HL-60 (cell line): ENCODE results near the gene KANSL1.
A peak's percentile ranks its signal among the peaks of the same experiment; 100 is the strongest.

Source experiments
- DNase-seq, 2 experiments: peaks; one replicate each; pipeline ENCODE4 v3.0.0-alpha.2; 2010 to 2020; ENCODE audit warnings: low read depth in 1 of 2, low spot score in 1 of 2
- H3K27ac ChIP-seq: fragments of 250-450 bp; sonication (Bioruptor Pico); replicated peaks from 2 replicates; pipeline ENCODE4 v1.5.1; 2020; ENCODE audit warnings: mild to moderate bottlenecking, moderate library complexity
- H3K27me3 ChIP-seq: fragments of 250-450 bp; sonication (Bioruptor Pico); 2 replicates; pipeline ENCODE4 v1.5.1; 2021; ENCODE audit warnings: mild to moderate bottlenecking, moderate library complexity; ENCODE audit not compliant: insufficient read depth, poor library complexity, severe bottlenecking
- H3K4me3 ChIP-seq: replicated peaks from 2 replicates; pipeline ENCODE4 v1.5.1; 2011; ENCODE audit warnings: mild to moderate bottlenecking, control low read depth, low read length; ENCODE audit not compliant: insufficient read depth
- CTCF ChIP-seq: IDR thresholded peaks from one replicate; pipeline ENCODE4 v1.5.1; 2011; ENCODE audit warnings: low read length, control low read depth, inconsistent platforms; ENCODE audit not compliant: insufficient read depth
- GABPA ChIP-seq: IDR thresholded peaks from 2 replicates; pipeline ENCODE4 v1.6.1; 2012; ENCODE audit warnings: low read depth
- POLR2AphosphoS5 ChIP-seq: IDR thresholded peaks from 2 replicates; pipeline ENCODE4 v1.6.1; 2012; ENCODE audit warnings: low read depth
- SPI1 ChIP-seq: IDR thresholded peaks from 2 replicates; pipeline ENCODE4 v1.6.1; 2012; ENCODE audit warnings: low read depth, mild to moderate bottlenecking, borderline replicate concordance
- TF ChIP-seq, protein P1 (sequence below): IDR thresholded peaks from 2 replicates; pipeline ENCODE4 v1.6.1; 2012; ENCODE audit warnings: low read depth; ENCODE audit not compliant: insufficient replicate concordance

The KANSL1 gene

GRCh38 chr17:46028374-46028773 lies 164.9 kb downstream of the KANSL1 start:
- Histone ChIP-seq H3K27ac (peak overlapping the region; percentile 88), H3K27me3 (no peaks in the 10 kb centered on the region), H3K4me3 (no peak overlapping the region)
- no peak for DNase-seq
- TF ChIP-seq GABPA = no peak
- TF ChIP-seq SPI1 = no peak
- TF ChIP-seq, protein P1, sequence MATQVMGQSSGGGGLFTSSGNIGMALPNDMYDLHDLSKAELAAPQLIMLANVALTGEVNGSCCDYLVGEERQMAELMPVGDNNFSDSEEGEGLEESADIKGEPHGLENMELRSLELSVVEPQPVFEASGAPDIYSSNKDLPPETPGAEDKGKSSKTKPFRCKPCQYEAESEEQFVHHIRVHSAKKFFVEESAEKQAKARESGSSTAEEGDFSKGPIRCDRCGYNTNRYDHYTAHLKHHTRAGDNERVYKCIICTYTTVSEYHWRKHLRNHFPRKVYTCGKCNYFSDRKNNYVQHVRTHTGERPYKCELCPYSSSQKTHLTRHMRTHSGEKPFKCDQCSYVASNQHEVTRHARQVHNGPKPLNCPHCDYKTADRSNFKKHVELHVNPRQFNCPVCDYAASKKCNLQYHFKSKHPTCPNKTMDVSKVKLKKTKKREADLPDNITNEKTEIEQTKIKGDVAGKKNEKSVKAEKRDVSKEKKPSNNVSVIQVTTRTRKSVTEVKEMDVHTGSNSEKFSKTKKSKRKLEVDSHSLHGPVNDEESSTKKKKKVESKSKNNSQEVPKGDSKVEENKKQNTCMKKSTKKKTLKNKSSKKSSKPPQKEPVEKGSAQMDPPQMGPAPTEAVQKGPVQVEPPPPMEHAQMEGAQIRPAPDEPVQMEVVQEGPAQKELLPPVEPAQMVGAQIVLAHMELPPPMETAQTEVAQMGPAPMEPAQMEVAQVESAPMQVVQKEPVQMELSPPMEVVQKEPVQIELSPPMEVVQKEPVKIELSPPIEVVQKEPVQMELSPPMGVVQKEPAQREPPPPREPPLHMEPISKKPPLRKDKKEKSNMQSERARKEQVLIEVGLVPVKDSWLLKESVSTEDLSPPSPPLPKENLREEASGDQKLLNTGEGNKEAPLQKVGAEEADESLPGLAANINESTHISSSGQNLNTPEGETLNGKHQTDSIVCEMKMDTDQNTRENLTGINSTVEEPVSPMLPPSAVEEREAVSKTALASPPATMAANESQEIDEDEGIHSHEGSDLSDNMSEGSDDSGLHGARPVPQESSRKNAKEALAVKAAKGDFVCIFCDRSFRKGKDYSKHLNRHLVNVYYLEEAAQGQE = no peak
- no peak for TF ChIP-seq POLR2AphosphoS5

GRCh38 chr17:46027976-46028325 lies 165.3 kb downstream of the KANSL1 start:
- H3K27me3 ChIP-seq = no peaks in the 10 kb centered on the region
- TF ChIP-seq, protein P1 = no peak
- TF ChIP-seq POLR2AphosphoS5 (no peak), CTCF (no peak), SPI1 (no peak), GABPA (no peak)
- H3K27ac ChIP-seq = peak overlapping the region; percentile 88
- H3K4me3 ChIP-seq = no peak overlapping the region
- no peak for DNase-seq

DNA sequence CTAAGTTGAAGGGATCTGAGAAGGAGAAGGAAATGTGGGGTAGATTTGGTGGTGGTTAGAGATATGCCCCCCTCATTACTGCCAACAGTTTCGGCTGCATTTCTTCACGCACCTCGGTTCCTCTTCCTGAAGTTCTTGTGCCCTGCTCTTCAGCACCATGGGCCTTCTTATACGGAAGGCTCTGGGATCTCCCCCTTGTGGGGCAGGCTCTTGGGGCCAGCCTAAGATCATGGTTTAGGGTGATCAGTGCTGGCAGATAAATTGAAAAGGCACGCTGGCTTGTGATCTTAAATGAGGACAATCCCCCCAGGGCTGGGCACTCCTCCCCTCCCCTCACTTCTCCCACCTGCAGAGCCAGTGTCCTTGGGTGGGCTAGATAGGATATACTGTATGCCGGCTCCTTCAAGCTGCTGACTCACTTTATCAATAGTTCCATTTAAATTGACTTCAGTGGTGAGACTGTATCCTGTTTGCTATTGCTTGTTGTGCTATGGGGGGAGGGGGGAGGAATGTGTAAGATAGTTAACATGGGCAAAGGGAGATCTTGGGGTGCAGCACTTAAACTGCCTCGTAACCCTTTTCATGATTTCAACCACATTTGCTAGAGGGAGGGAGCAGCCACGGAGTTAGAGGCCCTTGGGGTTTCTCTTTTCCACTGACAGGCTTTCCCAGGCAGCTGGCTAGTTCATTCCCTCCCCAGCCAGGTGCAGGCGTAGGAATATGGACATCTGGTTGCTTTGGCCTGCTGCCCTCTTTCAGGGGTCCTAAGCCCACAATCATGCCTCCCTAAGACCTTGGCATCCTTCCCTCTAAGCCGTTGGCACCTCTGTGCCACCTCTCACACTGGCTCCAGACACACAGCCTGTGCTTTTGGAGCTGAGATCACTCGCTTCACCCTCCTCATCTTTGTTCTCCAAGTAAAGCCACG lies 165.9 kb downstream of the KANSL1 start:
- peak; percentile 36 to 63 for DNase-seq
- TF ChIP-seq POLR2AphosphoS5 = peak; percentile 37; the same call in 1 of the 2 replicates
- no peak for TF ChIP-seq CTCF
- Histone ChIP-seq H3K4me3 (no peak overlapping the region), H3K27me3 (no peaks in the 10 kb centered on the region), H3K27ac (peak overlapping the region; percentile 88)

GRCh38 chr17:46026166-46027047 lies 166.8 kb downstream of the KANSL1 start:
- TF ChIP-seq, protein P1 = no peak
- TF ChIP-seq POLR2AphosphoS5 = peak; percentile 22; the same call in 1 of the 2 replicates
- TF ChIP-seq SPI1 = peak; percentile 56
- no peak for TF ChIP-seq GABPA
- TF ChIP-seq CTCF = no peak
- Histone ChIP-seq H3K27me3 (no peaks in the 10 kb centered on the region), H3K4me3 (no peak overlapping the region), H3K27ac (peak overlapping the region; percentile 88)
- DNase-seq = peak; percentile 69 to 90
